ENCODE results near the gene SNORC.

DNA sequence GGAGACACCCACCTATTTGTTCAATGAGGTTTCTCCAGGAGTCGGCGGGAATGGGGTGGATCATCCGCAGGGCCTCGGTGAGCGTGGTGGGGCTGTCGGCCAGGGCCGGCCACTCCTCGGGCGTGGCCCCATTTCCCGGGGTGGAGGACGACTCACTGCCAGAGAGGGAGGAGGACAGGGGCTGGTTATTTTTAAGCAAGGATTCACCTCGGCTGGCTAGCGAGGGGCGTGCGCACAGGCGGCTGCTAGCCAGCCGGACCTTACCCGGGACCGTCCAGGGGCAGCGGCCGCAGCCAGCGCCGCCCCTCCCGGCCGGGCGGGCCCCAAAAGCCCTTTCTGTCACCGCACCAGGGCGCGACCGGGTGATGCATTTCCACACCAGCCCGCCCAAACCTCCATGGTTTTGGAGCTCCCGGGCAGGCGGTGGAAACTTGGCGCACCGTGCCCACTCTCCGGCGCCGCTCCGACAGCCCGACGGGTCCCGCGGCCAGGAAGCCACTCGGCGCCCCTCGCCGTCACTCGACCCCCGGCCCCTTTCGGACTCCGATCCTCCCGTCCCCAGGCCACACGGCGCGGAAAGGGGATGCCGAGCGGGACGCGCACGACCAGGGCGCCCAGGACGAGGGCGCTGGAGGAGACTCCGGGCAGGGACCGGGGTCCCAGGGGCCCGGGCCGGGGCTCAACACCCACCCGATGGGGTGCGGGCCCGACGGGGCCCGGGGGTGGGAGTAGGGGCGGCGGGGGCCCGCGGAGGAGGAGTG, 57.1 kb downstream of the SNORC start:
- TF ChIP-seq, protein P1, sequence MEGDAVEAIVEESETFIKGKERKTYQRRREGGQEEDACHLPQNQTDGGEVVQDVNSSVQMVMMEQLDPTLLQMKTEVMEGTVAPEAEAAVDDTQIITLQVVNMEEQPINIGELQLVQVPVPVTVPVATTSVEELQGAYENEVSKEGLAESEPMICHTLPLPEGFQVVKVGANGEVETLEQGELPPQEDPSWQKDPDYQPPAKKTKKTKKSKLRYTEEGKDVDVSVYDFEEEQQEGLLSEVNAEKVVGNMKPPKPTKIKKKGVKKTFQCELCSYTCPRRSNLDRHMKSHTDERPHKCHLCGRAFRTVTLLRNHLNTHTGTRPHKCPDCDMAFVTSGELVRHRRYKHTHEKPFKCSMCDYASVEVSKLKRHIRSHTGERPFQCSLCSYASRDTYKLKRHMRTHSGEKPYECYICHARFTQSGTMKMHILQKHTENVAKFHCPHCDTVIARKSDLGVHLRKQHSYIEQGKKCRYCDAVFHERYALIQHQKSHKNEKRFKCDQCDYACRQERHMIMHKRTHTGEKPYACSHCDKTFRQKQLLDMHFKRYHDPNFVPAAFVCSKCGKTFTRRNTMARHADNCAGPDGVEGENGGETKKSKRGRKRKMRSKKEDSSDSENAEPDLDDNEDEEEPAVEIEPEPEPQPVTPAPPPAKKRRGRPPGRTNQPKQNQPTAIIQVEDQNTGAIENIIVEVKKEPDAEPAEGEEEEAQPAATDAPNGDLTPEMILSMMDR (conservative IDR thresholded peaks at IDR 0.05; ENCODE audit: low read length): no peak
- no peak for TF ChIP-seq EZH2phosphoT487 (IDR thresholded peaks at IDR 0.05; ENCODE audit: borderline replicate concordance, low read depth, low read length)

All from OCI-LY7 (cell line).